GM10248 (cell line): Measurements from ENCODE around the gene CD6.

Source experiments
- CTCF ChIA-PET: fragments of 300-600 bp; sonication (Branson Sonifier 250); formaldehyde crosslinking; extraction: SDS; loops from one replicate; lab custom pipeline; 2021; ENCODE audit warnings: antibody characterized with exemption; lab: Yijun Ruan, JAX
- POLR2A ChIA-PET: fragments of 350-650 bp; sonication (Branson Sonifier 250); formaldehyde crosslinking; extraction: SDS; loops from one replicate; lab custom pipeline; 2020; ENCODE audit warnings: antibody characterized with exemption; lab: Yijun Ruan, JAX
- DNase-seq: peaks from one replicate; pipeline ENCODE4 v3.0.0; 2012; ENCODE audit errors: extremely low spot score
- TF ChIP-seq, protein P1 (sequence below): IDR thresholded peaks from 2 replicates; pipeline ENCODE4 v1.5.1; 2012; ENCODE audit warnings: mild to moderate bottlenecking, low read depth; ENCODE audit errors: extremely low read depth, missing control alignments, control extremely low read depth

The CD6 gene

DNA sequence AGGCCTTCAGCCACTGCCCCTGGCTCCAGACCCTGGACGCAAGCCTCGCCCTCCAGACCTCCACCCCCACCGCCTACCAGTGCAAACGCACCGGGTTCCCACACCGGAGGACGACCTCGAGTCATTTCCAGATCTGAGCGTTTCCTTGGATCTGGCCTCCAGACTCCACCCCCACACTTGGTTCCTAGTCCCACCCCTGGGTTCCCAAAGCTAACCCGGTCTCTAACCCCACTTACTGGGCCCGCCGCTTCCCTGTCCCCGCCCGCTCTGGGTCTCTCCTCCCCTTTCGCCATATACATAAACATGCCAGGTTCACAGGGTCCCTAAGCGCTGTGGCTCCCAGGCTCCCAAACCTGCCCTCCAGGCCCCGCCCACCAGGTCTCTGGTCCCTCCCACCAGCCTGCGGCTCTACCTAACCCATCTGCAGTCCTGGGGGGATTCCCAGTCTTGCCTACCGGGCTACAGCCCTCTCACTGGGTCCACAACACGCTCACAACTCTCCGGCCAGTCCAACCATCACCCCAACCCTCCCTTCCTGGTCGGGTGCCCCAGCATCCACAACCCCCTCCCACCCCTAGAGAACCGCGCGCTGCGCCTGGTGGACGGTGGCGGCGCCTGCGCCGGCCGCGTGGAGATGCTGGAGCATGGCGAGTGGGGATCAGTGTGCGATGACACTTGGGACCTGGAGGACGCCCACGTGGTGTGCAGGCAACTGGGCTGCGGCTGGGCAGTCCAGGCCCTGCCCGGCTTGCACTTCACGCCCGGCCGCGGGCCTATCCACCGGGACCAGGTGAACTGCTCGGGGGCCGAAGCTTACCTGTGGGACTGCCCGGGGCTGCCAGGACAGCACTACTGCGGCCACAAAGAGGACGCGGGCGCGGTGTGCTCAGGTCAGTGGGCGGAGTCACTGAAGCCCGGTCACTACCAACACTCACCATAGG is 36.7 kb downstream of the CD6 start:
- TF ChIP-seq, protein P1, sequence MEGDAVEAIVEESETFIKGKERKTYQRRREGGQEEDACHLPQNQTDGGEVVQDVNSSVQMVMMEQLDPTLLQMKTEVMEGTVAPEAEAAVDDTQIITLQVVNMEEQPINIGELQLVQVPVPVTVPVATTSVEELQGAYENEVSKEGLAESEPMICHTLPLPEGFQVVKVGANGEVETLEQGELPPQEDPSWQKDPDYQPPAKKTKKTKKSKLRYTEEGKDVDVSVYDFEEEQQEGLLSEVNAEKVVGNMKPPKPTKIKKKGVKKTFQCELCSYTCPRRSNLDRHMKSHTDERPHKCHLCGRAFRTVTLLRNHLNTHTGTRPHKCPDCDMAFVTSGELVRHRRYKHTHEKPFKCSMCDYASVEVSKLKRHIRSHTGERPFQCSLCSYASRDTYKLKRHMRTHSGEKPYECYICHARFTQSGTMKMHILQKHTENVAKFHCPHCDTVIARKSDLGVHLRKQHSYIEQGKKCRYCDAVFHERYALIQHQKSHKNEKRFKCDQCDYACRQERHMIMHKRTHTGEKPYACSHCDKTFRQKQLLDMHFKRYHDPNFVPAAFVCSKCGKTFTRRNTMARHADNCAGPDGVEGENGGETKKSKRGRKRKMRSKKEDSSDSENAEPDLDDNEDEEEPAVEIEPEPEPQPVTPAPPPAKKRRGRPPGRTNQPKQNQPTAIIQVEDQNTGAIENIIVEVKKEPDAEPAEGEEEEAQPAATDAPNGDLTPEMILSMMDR: no peak
- POLR2A ChIA-PET: no interaction called here
- DNase-seq: no peak
- CTCF ChIA-PET: no interaction called here

DNA sequence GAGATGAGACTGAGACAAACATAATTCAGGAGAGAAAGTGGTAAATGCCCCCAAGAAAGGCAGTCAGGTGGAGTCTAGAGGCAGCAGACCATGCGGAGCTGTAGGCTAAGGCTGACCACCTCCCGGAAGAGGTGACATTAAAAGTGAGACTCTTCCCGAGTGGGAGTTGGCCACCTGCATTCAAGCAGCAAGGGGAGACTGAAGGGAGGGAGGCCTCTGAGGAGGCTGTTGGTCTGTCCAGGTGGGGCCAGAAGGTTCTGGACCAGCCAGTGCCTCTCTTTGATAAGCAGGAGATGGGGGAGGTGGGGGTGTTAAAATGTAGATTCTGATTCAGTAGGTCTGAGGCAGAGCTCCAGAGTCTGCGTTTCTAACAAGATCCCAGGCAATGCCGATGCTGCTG is 37.5 kb downstream of the CD6 start:
- no peak for DNase-seq
- POLR2A ChIA-PET: no interaction called here
- CTCF ChIA-PET: interaction anchor here (1.5 kb wide), 1 partner anchor 14 kb away, joined by 3 read pairs; no protein-coding TSS in a partner anchor
- TF ChIP-seq, protein P1: no peak

DNA sequence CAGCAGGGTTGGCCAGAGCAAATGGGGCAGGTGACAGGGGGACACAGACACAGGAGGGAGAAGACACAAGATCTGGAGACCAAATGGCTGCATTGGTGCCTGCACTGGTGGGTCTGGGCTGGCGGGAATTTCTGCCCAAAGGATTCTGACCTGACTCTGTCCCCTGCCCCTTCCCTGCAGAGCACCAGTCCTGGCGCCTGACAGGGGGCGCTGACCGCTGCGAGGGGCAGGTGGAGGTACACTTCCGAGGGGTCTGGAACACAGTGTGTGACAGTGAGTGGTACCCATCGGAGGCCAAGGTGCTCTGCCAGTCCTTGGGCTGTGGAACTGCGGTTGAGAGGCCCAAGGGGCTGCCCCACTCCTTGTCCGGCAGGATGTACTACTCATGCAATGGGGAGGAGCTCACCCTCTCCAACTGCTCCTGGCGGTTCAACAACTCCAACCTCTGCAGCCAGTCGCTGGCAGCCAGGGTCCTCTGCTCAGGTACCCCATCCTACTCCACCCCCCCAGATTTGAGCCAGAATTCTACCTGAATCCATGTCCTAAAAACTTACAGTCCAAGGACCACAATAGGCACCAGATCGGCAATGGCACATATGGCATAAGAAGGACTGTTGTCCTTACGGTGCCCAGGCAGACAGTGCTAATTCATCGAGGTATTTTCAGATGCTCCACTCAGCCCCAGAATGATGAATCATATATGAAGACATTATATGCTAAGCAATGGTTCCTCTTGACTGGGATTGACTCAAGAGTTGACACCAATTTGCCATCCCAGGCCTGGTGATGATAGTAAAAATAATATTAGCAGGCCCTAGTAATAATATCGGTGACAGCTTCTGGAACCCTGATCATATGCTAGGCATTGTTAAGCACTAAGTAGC is 38.2 kb downstream of the CD6 start:
- POLR2A ChIA-PET: no interaction called here
- DNase-seq: no peak
- TF ChIP-seq, protein P1: no peak
- CTCF ChIA-PET: interaction anchor here (1.0 to 1.5 kb wide), 4 partner anchors 12 to 120 kb away, joined by 3 to 5 read pairs (median 3); no protein-coding TSS in a partner anchor

DNA sequence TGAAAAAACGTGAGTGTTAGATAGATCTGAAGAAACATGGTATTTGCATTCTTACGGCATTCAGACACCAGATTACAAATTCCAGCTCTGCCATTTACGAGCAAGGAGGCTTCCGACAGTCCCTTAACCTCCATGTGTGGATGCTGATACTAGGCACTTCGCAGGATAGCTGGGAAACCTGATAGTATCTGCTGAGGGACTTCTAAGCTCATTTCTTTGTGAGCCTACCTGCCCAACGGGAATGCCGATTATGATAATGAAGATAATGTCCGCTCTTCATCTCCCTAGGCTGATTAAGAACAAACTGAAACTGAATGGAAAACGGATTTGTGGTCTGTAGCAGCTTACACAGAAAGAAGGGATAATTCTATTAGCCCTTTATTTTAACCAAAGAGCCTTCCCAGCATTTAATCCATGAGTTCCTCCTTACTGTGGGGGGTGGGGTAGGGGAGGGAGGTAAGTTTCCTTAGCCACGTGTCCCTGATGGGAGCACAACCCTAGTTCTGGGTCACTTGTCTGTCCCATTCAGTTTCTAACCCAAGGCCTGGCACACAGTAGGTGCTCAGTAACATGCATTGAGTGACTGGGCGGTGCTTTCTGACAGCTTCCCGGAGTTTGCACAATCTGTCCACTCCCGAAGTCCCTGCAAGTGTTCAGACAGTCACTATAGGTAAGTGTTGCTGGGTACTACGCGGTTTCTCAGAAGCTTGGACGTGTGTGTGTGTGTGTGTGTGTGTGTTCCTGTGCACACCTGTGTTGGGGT is 39.2 kb downstream of the CD6 start:
- no peak for DNase-seq
- TF ChIP-seq, protein P1: no peak
- ChIA-PET CTCF (interaction anchor here (0.7 to 1.7 kb wide), 7 partner anchors 12 to 119 kb away, joined by 3 to 5 read pairs (median 3); no protein-coding TSS in a partner anchor), POLR2A (no interaction called here)

DNA sequence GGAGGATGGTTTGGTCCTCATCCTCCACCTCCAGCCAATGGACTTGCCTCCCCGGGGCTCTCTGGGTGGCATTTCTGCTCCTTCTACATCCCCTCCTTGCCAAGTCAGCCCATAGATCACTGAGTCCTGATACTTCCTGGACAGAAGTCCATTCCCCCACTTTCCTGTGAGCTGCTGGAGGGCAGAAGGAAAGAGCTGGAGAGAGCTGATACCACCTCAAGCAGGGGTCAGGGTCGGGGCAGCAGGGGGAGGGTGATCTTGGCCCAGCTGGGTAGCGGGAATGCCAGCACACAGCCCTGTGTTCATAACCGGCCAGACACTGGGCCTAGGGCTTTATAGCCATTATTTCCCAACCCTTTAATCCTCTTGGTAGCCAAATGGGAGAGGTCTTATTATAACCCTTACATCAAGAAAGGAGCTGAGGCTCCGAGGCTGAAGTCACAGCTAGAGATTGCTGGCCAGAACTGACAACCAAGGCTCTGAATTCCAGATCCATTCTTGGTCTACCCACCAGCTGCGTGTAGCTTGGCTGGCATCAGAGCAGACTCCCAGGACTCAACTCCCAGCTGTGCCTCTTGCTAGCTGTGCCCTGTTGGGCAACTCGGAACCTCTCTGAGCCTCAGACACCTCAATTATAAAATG is 39.9 kb downstream of the CD6 start:
- TF ChIP-seq, protein P1: no peak
- CTCF ChIA-PET: interaction anchor here (0.7 to 1.7 kb wide), 3 partner anchors 12 to 41 kb away, joined by 3 to 5 read pairs (median 4); no protein-coding TSS in a partner anchor
- no peak for DNase-seq
- POLR2A ChIA-PET: no interaction called here
